HEK293 (cell line): ENCODE measurements around the gene CRYBB1.

ENCODE experiments used
- ZFP37 ChIP-seq: fragments of 450-650 bp; formaldehyde crosslinking; IDR thresholded peaks from 2 replicates; pipeline ENCODE4 v1.5.1; 2016; ENCODE audit warnings: missing biosample characterization, missing genetic modification characterization
- ZNF121 ChIP-seq: fragments of 450-650 bp; formaldehyde crosslinking; IDR thresholded peaks from 2 replicates; pipeline ENCODE4 v1.5.1; 2016; ENCODE audit warnings: missing biosample characterization, missing genetic modification characterization

- no peak for TF ChIP-seq ZFP37 (tag by site-specific recombination)
- TF ChIP-seq ZNF121 (tag by site-specific recombination): no peak
Measured at GRCh38 chr22:26554956-26555355, 62.9 kb downstream of the CRYBB1 start.
